Endodermal cell (in vitro differentiated cells): ENCODE measurements around the gene MYO1A. TPM values are rescaled to one million over a fixed set of nuclear protein-coding genes. Genes with fewer than 3 reads are reported as not detected.
"Not testable (repeated sequence)": the region's sequence is repeated elsewhere in the genome, so short reads cannot be mapped to it uniquely, and the experiment has no call there.

ENCODE experiments used
- DNase-seq: peaks from one replicate; pipeline ENCODE4 v3.0.0-alpha.2; 2017
- H3K27ac ChIP-seq: 2 replicates; pipeline ENCODE4 v1.5.1; 2013; ENCODE audit warnings: mild to moderate bottlenecking, low read depth, low read length, moderate library complexity
- H3K27me3 ChIP-seq: 2 replicates; pipeline ENCODE4 v1.6.1; 2013; ENCODE audit warnings: mild to moderate bottlenecking, low read length, moderate library complexity; ENCODE audit not compliant: insufficient read depth, control insufficient read depth, poor library complexity, severe bottlenecking
- H3K36me3 ChIP-seq: 2 replicates; pipeline ENCODE4 v1.7.0; 2013; ENCODE audit warnings: mild to moderate bottlenecking, low read length, moderate library complexity; ENCODE audit not compliant: control insufficient read depth, insufficient read depth
- H3K4me1 ChIP-seq: one replicate; pipeline ENCODE4 v1.7.0; 2013; ENCODE audit warnings: low read length; ENCODE audit not compliant: control insufficient read depth, insufficient read depth
- H3K4me3 ChIP-seq: 2 replicates; pipeline ENCODE4 v1.5.1; 2013; ENCODE audit warnings: mild to moderate bottlenecking, low read length, moderate library complexity
- H3K9ac ChIP-seq: 2 replicates; pipeline ENCODE4 v1.6.1; 2013; ENCODE audit warnings: mild to moderate bottlenecking, low read length, moderate library complexity; ENCODE audit not compliant: poor library complexity, severe bottlenecking; ENCODE audit errors: extremely low read depth
- H3K9me3 ChIP-seq: 2 replicates; pipeline ENCODE4 v1.6.1; 2013; ENCODE audit warnings: mild to moderate bottlenecking, low read length, moderate library complexity; ENCODE audit not compliant: control insufficient read depth
- H3K27ac Mint-ChIP-seq: 2 replicates; pipeline ENCODE4 v1.8.0; 2020; ENCODE audit warnings: mixed read lengths
- H3K27me3 Mint-ChIP-seq: 2 replicates; pipeline ENCODE4 v1.8.0; 2021; ENCODE audit warnings: mild to moderate bottlenecking, mixed read lengths; ENCODE audit not compliant: insufficient read depth
- H3K36me3 Mint-ChIP-seq: 2 replicates; pipeline ENCODE4 v1.8.0; 2020; ENCODE audit warnings: low read depth, mixed read lengths
- H3K4me1 Mint-ChIP-seq: 2 replicates; pipeline ENCODE4 v1.8.0; 2020; ENCODE audit warnings: mixed read lengths
- H3K4me3 Mint-ChIP-seq: 2 replicates; pipeline ENCODE4 v1.8.0; 2020; ENCODE audit warnings: mild to moderate bottlenecking, moderate library complexity, mixed read lengths
- H3K9me3 Mint-ChIP-seq: 2 replicates; pipeline ENCODE4 v1.8.0; 2020; ENCODE audit warnings: mild to moderate bottlenecking, mixed read lengths
- WGBS, 2 experiments: methylation state at CpG; one replicate each; pipeline versions ENCODE4 v1.1.5 to v1.1.7; 2013; ENCODE audit warnings: missing lambda C conversion rate in 2 of 2, mixed read lengths in 1 of 2; ENCODE audit not compliant: insufficient coverage in 1 of 2, insufficient read length in 1 of 2; 5-methylcytosine and 5-hydroxymethylcytosine counted together
- total RNA-seq, 2 donors: library from RNA; stranded (reverse); fragmentation: NEBNext Ultra II Directional in 1 of 2; extraction: Animal tissue kit (Norgen Biotek cat#: 25700) in 1 of 2; gene quantifications; 2 replicates in 1 of 2; 3 replicates in 1 of 2; pipeline ENCODE4 v1.2.1, GENCODE V29; 2021
- TF ChIP-seq, protein P1 (sequence below): fragments of 200-600 bp; sonication (generic); conservative IDR thresholded peaks from 2 replicates; pipeline ENCODE4 v1.5.0; 2021; ENCODE audit warnings: antibody characterized with exemption, mild to moderate bottlenecking

MYO1A gene
- total RNA-seq, 2 donors from 2014 or later, result 0.77 to 1.7 TPM

DNA sequence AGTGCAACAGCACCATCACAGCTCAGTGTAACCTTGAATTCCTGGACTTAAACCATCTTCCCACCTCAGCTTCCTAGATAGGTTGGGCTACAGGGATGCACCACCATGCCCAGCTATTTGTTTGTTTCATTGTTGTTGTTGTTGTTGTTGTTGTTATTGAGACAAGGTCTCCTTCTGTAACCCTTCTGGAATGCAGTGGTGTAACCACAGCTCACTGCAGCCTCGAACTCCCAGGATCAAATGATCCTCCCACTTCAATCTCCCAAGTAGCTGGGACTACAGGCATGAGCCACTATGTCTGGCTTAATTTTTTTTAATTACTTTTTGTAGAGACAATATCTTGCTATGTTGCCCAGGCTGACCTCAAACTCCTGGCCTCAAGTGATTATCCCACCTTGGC is 29.9 kb upstream of the MYO1A start:
- Mint-ChIP-seq H3K27me3 (peaks cover 2% of the 10 kb centered on the region), H3K4me3 (no peak overlapping the region), H3K4me1 (peaks cover 2% of the 10 kb centered on the region), H3K36me3 (peaks cover 3% of the 10 kb centered on the region), H3K9me3 (no peaks in the 10 kb centered on the region), H3K27ac (no peak overlapping the region)
- Histone ChIP-seq H3K9ac (no peak overlapping the region), H3K9me3 (no peaks in the 10 kb centered on the region), H3K27ac (no peak overlapping the region), H3K4me1 (no peaks in the 10 kb centered on the region), H3K4me3 (no peak overlapping the region), H3K36me3 (peaks cover 3% of the 10 kb centered on the region), H3K27me3 (no peaks in the 10 kb centered on the region)
- WGBS, 2 experiments, result 91 to 95% methylated on average over 1 of the region's 1 CpG
- TF ChIP-seq, protein P1, sequence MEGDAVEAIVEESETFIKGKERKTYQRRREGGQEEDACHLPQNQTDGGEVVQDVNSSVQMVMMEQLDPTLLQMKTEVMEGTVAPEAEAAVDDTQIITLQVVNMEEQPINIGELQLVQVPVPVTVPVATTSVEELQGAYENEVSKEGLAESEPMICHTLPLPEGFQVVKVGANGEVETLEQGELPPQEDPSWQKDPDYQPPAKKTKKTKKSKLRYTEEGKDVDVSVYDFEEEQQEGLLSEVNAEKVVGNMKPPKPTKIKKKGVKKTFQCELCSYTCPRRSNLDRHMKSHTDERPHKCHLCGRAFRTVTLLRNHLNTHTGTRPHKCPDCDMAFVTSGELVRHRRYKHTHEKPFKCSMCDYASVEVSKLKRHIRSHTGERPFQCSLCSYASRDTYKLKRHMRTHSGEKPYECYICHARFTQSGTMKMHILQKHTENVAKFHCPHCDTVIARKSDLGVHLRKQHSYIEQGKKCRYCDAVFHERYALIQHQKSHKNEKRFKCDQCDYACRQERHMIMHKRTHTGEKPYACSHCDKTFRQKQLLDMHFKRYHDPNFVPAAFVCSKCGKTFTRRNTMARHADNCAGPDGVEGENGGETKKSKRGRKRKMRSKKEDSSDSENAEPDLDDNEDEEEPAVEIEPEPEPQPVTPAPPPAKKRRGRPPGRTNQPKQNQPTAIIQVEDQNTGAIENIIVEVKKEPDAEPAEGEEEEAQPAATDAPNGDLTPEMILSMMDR, result no peak
- no peak for DNase-seq

DNA sequence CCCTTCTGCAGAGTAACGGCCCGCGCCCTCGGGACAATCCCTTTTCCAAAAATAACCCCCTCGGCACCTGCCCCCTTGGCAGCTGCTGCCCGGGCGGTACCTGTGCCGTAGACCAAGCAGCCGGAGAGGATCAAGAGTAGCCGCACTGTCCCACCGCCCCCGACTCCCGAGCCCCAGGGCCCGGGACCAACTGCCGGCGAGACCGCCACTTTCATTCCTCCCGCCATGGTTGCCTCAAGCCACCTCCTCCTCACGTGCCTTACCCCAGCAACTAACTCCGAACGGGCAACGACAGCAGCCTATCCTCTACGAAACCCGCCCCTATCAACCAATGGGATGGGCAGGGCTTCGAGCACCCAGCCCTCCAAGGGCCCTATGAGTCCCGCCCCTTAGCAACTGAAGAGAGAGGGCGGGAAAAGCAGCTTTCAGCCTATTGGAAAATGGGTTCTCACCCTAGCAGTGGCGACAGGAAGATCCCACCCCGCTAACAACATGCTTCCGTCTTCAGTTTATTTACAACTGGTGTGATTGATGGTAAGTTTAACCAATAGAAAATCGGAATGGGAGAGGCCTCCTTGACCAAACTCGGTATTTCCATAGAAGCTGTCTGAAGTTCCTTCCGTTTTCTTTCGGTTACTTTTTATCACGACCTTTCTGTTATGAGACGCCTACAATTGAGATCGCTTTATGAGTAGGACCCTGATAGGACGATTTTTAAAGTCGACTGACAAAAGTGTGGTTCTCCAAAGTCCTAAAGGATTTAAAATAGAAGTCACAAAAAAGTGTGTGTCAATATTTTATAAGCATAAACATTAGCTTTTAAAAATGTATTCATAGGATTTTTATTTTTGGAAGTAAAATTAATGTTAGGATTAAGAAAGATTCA is 28.8 kb upstream of the MYO1A start, which contains the start of gene NEMP1:
Gene NEMP1, minus strand, starts transcription at position 273 of the 886 bp plus-strand sequence. Its CDS starts 46 bp downstream, at position 227.
- H3K27me3 Mint-ChIP-seq, result peaks cover 2% of the 10 kb centered on the region
- peak within 1 kb of the TSS; percentile 97 for H3K27ac Mint-ChIP-seq
- TF ChIP-seq, protein P1, result no peak
- Histone ChIP-seq H3K4me1 (no peaks in the 10 kb centered on the region), H3K27ac (peak within 1 kb of the TSS; percentile 87), H3K9ac (peak within 1 kb of the TSS; percentile 85), H3K4me3 (peak within 1 kb of the TSS; percentile 98), H3K9me3 (no peaks in the 10 kb centered on the region), H3K36me3 (peaks cover 3% of the 10 kb centered on the region), H3K27me3 (no peaks in the 10 kb centered on the region)
- H3K4me1 Mint-ChIP-seq, result peaks cover 2% of the 10 kb centered on the region
- peaks cover 6% of the 10 kb centered on the region for H3K36me3 Mint-ChIP-seq
- peak within 1 kb of the TSS; percentile 97 for H3K4me3 Mint-ChIP-seq
- DNase-seq, result peak; percentile 100
- 0% methylated on average over 15 to 39 of the region's 39 CpGs for WGBS, 2 experiments
- no peaks in the 10 kb centered on the region for H3K9me3 Mint-ChIP-seq

DNA sequence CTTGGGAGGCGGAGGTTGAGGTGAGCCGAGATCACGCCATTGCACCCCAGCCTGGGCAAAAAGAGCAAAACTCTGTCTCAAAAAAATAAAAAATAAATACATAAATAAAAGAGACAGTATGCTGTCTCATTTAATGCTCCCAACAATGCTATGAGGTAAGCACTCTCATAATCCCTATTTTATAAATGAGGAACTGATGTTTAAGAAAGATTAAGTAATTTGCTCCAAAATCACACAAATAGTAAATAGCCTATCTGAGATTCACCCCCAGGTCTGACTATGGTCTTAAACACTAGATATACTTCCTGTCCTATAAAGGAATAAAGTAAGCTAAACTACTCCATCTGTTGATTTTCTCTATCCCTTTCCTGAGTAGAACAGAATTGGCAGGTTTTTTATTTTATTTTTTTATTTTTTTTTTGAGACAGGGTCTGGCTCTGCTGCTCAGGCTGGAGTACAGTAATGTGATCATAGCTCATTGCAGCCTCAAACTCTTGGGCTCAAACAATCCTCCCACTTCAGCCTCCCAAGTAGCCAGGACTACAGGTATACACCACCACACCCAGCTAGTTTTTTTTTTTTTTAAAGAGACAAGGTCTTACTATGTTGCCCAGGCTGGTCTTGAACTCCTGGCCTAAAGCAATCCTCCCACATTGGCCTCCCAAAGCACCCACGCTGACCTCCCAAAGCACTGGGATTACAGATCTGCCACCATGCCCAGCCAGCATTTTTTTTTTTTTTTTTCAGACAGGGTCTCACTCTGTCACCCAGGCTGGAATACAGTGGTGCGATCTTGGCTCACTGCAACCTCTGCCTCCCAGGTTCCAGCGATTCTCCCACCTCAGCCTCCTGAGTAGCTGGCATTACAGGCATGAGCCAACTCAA is 23.9 kb upstream of the MYO1A start:
- peaks cover 28% of the 10 kb centered on the region for H3K36me3 Mint-ChIP-seq
- H3K9ac ChIP-seq, H3K9me3 ChIP-seq, H3K9me3 Mint-ChIP-seq, H3K4me1 Mint-ChIP-seq, DNase-seq, H3K27ac Mint-ChIP-seq, H3K27ac ChIP-seq, H3K27me3 ChIP-seq, H3K4me3 ChIP-seq, H3K4me1 ChIP-seq, H3K27me3 Mint-ChIP-seq, H3K4me3 Mint-ChIP-seq: not testable (repeated sequence)
- 94 to 100% methylated on average over 1 to 6 of the region's 6 CpGs for WGBS, 2 experiments
- peaks cover 35% of the 10 kb centered on the region for H3K36me3 ChIP-seq
